K562 (cell line): Measurements from ENCODE around the gene AOC3. TPM values are rescaled to one million over a fixed set of nuclear protein-coding genes. Genes with fewer than 3 reads are reported as not detected.
"Not testable (repeated sequence)": the region's sequence is repeated elsewhere in the genome, so short reads cannot be mapped to it uniquely, and the experiment has no call there.

ENCODE experiments used
- ATAC-seq: fragments of 200-7000 bp; cut with Tn5 transposase; 3 replicates; pipeline ENCODE4 v1.9.1; 2020; ENCODE audit warnings: moderate library complexity
- BruUV-seq: library from RNA; stranded (reverse); fragments of 400-500 nt; replicated peaks from 2 replicates; lab custom pipeline; 2021; lab: Mats Ljungman, UMichigan
- CTCF ChIA-PET: fragments of 300-600 bp; formaldehyde crosslinking; extraction: SDS; loops from one replicate; lab custom pipeline; 2021; ENCODE audit warnings: low intra/inter-chr PET ratio; lab: Yijun Ruan, JAX
- POLR2A ChIA-PET: fragments of 300-600, 350-650 bp; sonication (Branson Sonifier 250); formaldehyde crosslinking; extraction: SDS; loops from one replicate; lab custom pipeline; 2021; ENCODE audit warnings: antibody characterized with exemption, inconsistent platforms; lab: Yijun Ruan, JAX
- DNase-seq, 4 experiments: peaks; one replicate each; pipeline versions ENCODE4 v3.0.0 to v3.0.0-alpha.2; 2011 to 2018; ENCODE audit warnings: low spot score in 3 of 4, mixed read lengths in 3 of 4; ENCODE audit errors: extremely low read depth in 1 of 4
- FAIRE-seq: peaks from 2 replicates; lab custom pipeline; 2011; peaks lifted over from hg19 to GRCh38; lab: Jason Lieb, UNC
- H2AFZ ChIP-seq: 2 replicates; pipeline ENCODE4 v1.6.0; 2011; ENCODE audit warnings: low read depth, low read length, control low read depth, inconsistent platforms
- H3K27ac ChIP-seq: fragments of 200-600 bp; 3 replicates; pipeline ENCODE4 v1.8.0; 2011; ENCODE audit warnings: low read depth, mild to moderate bottlenecking, control low read depth, inconsistent platforms, low read length, moderate library complexity, mixed read lengths; ENCODE audit errors: extremely low read depth
- H3K27me3 ChIP-seq, 2 experiments: fragments of 300-600 bp in 1 of 2; 2 replicates in 1 of 2; 3 replicates in 1 of 2; pipeline versions ENCODE4 v1.6.0 to v1.8.0; 2011; ENCODE audit warnings: inconsistent platforms in 2 of 2, low read length in 2 of 2, mild to moderate bottlenecking in 1 of 2, mixed read lengths in 1 of 2, moderate library complexity in 1 of 2; ENCODE audit not compliant: control insufficient read depth in 2 of 2, insufficient read depth in 2 of 2
- H3K36me3 ChIP-seq: fragments of 300-600 bp; 3 replicates; pipeline ENCODE4 v1.8.0; 2011; ENCODE audit warnings: mild to moderate bottlenecking, low read length, inconsistent platforms; ENCODE audit not compliant: control insufficient read depth, insufficient read depth
- H3K4me1 ChIP-seq, 2 experiments: fragments of 200-600 bp in 1 of 2; replicated peaks in 1 of 2; 2 replicates in 1 of 2; 3 replicates in 1 of 2; pipeline versions ENCODE4 v1.5.1 to v1.8.0; 2011; ENCODE audit warnings: inconsistent platforms in 2 of 2, low read length in 2 of 2, mild to moderate bottlenecking in 1 of 2, mixed read lengths in 1 of 2, moderate library complexity in 1 of 2; ENCODE audit not compliant: control insufficient read depth in 2 of 2, insufficient read depth in 2 of 2
- H3K4me2 ChIP-seq: 2 replicates; pipeline ENCODE4 v1.6.1; 2011; ENCODE audit warnings: low read length, control low read depth, inconsistent platforms, mixed read lengths; ENCODE audit not compliant: insufficient read depth
- H3K4me3 ChIP-seq: fragments of 200-600 bp; sonication (generic), shearing (Covaris generic); 2 replicates; pipeline ENCODE4 v1.5.1; 2016; ENCODE audit warnings: control low read depth, inconsistent platforms
- H3K79me2 ChIP-seq: fragments of 200-600 bp; 3 replicates; pipeline ENCODE4 v1.8.0; 2011; ENCODE audit warnings: low read length, inconsistent platforms; ENCODE audit not compliant: control insufficient read depth, insufficient read depth
- H3K9ac ChIP-seq, 2 experiments: 2 replicates each; pipeline versions ENCODE4 v1.6.0 to v1.6.1; 2011; ENCODE audit warnings: low read depth in 2 of 2, low read length in 2 of 2, control low read depth in 1 of 2, inconsistent platforms in 1 of 2, mild to moderate bottlenecking in 1 of 2, mixed read lengths in 1 of 2; ENCODE audit not compliant: insufficient read depth in 1 of 2
- H3K9me1 ChIP-seq: one replicate; pipeline ENCODE4 v1.6.0; 2011; ENCODE audit warnings: inconsistent platforms, mild to moderate bottlenecking, low read length, moderate library complexity; ENCODE audit not compliant: control insufficient read depth, insufficient read depth
- H3K9me3 ChIP-seq: replicated peaks from 2 replicates; pipeline ENCODE4 v1.5.1; 2011; ENCODE audit warnings: low read depth, low read length, inconsistent platforms; ENCODE audit not compliant: control insufficient read depth, insufficient read depth
- H4K20me1 ChIP-seq: replicated peaks from 2 replicates; pipeline ENCODE4 v1.6.1; 2011; ENCODE audit warnings: low read length, inconsistent platforms, mixed read lengths; ENCODE audit not compliant: control insufficient read depth, insufficient read depth
- ILK ChIP-seq: fragments of 450-650 bp; IDR thresholded peaks from 2 replicates; pipeline ENCODE4 v1.6.1; 2016; ENCODE audit warnings: missing genetic modification characterization, low read depth, mild to moderate bottlenecking, missing compliant biosample characterization, moderate library complexity, borderline replicate concordance
- MYNN ChIP-seq, 2 experiments: sonication (generic); formaldehyde crosslinking in 1 of 2; IDR thresholded peaks; 2 replicates each; pipeline versions ENCODE4 v1.5.0 to v1.6.1; 2016 to 2020; ENCODE audit warnings: antibody characterized with exemption in 1 of 2, missing genetic modification reagents in 1 of 2
- RBFOX2 ChIP-seq: fragments of 200-400 bp; formaldehyde crosslinking; IDR thresholded peaks from 2 replicates; pipeline ENCODE4 v1.6.1; 2017; ENCODE audit warnings: low read depth, mild to moderate bottlenecking, low read length, moderate library complexity
- ZNF274 ChIP-seq: IDR thresholded peaks from 2 replicates; pipeline ENCODE4 v1.6.1; 2011; ENCODE audit warnings: low read depth, mild to moderate bottlenecking, low read length, moderate library complexity, borderline replicate concordance
- WGBS: fragments of 100-300 bp; shearing (Covaris generic); methylation state at CpG from one replicate; pipeline ENCODE4 v1.1.6; 2016; ENCODE audit warnings: low coverage, mixed read lengths; ENCODE audit not compliant: insufficient coverage; ENCODE audit errors: missing lambda C conversion rate; 5-methylcytosine and 5-hydroxymethylcytosine counted together
- in situ Hi-C: fragments of 300-500 bp; cut with MboI; formaldehyde crosslinking; loops from 4 replicates; pipeline ENCODE4 v1.15.0; 2018; ENCODE audit warnings: inconsistent platforms, mixed read lengths
- intact Hi-C: fragments of 100-400 bp; cut with micrococcal nuclease; formaldehyde crosslinking; loops from 2 replicates; pipeline ENCODE4 v1.14.2; 2022
- polyA plus RNA-seq, 8 experiments: library from polyadenylated mRNA; depleted of rRNA in 4 of 8; stranded (reverse) in 5 of 8; unstranded in 3 of 8; fragments of >200 nt; fragmentation: Nextera tagmentation in 2 of 8; fragmentation: Illumina TruSeq in 1 of 8; extraction: Ambion mirVana in 2 of 8; extraction: Trizol in 1 of 8; gene quantifications; 2 replicates each; pipeline versions ENCODE4 v1.2.1 to v1.2.3, GENCODE V29; 2011 to 2014; ENCODE audit warnings: inconsistent platforms in 1 of 8, missing spikeins in 1 of 8
- total RNA-seq, 7 experiments: library from RNA; depleted of rRNA in 6 of 7; stranded (reverse); fragments of >200 nt in 6 of 7; fragmentation: Illumina TruSeq in 2 of 7; extraction: Trizol in 2 of 7; gene quantifications; 2 replicates each; pipeline versions ENCODE4 v1.2.1 to v1.2.3, GENCODE V29; 2011 to 2021; ENCODE audit warnings: low replicate concordance in 1 of 7
- TF ChIP-seq, protein P1 (sequence below): fragments of 450-650 bp; IDR thresholded peaks from 2 replicates; pipeline ENCODE4 v1.6.1; 2014; ENCODE audit warnings: low read depth, mild to moderate bottlenecking, moderate library complexity, borderline replicate concordance

AOC3 gene
- total and polyA plus RNA-seq, 9 of the 15 experiments (the other 6 are each of a cell fraction or from before 2014, with no cell fraction given), result 0.09 to 0.42 (median 0.22) TPM; not detected in 3

DNA sequence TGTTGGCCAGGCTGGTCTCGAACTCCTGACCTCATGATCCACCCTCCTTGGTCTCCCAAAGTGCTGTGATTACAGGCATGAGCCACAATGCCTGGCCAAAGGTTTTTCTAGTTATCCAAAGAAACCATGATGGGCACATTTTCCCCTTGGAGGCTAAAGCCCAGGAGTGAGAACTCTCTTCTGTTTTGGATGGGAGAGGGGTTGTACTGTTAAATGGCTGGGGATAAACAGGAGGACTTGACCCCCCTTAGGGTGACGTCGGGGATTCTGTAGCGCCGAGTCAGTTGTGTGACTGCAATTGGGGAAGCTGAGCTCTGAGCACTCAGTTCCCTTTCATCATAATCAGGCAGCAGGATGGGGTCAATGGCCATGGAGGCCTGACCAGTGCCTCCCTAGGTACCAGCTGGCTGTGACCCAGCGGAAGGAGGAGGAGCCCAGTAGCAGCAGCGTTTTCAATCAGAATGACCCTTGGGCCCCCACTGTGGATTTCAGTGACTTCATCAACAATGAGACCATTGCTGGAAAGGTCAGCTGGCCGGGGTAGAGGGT is 4.1 kb downstream of the AOC3 start:
- Histone ChIP-seq H3K4me2 (no peak overlapping the region), H3K9me1 (no peaks in the 10 kb centered on the region), H2AFZ (no peak overlapping the region), H3K4me3 (no peak overlapping the region), H3K36me3 (no peaks in the 10 kb centered on the region), H3K4me1 (peaks cover 0 to 3% of the 10 kb centered on the region in 2 experiments; a peak in 1 of 5 replicates), H3K27me3 (0 out of 5 replicates have a peak, but pooled peaks cover 0 to 9% of the 10 kb centered on the region in 2 experiments), H4K20me1 (no peaks in the 10 kb centered on the region), H3K27ac (no peak overlapping the region), H3K79me2 (no peaks in the 10 kb centered on the region), H3K9ac (no peak overlapping the region), H3K9me3 (no peaks in the 10 kb centered on the region)
- in situ Hi-C loops, result no loop called here
- no TSS peak for BruUV-seq
- FAIRE-seq, result no peak
- DNase-seq, result no peak
- intact Hi-C loops, result no loop called here
- ATAC-seq, result no peak
- 28% methylated on average over 8 of the region's 8 CpGs for WGBS
- ChIA-PET POLR2A (interaction anchor here (1.3 to 1.4 kb wide), 2 partner anchors 9 to 11 kb away, joined by 5 to 6 read pairs; no protein-coding TSS in a partner anchor), CTCF (no interaction called here)
- TF ChIP-seq MYNN (IDR thresholded peaks at IDR 0.05) (no peak), MYNN (CRISPR knock-in tag; IDR thresholded peaks at IDR 0.05) (no peak), ILK (tag) (no peak), RBFOX2 (no peak), ZNF274 (no peak)
- TF ChIP-seq, protein P1, sequence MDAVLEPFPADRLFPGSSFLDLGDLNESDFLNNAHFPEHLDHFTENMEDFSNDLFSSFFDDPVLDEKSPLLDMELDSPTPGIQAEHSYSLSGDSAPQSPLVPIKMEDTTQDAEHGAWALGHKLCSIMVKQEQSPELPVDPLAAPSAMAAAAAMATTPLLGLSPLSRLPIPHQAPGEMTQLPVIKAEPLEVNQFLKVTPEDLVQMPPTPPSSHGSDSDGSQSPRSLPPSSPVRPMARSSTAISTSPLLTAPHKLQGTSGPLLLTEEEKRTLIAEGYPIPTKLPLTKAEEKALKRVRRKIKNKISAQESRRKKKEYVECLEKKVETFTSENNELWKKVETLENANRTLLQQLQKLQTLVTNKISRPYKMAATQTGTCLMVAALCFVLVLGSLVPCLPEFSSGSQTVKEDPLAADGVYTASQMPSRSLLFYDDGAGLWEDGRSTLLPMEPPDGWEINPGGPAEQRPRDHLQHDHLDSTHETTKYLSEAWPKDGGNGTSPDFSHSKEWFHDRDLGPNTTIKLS, result no peak

DNA sequence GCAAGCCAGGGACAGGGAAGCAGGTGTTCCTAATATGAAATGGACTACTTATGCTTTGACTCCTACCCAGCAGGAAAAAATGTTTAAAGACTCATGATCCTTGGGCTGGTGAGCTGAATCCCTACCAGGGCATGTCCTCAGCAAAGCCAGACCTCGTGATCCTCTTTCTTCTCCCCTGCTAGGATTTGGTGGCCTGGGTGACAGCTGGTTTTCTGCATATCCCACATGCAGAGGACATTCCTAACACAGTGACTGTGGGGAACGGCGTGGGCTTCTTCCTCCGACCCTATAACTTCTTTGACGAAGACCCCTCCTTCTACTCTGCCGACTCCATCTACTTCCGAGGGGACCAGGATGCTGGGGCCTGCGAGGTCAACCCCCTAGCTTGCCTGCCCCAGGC is 5.1 kb downstream of the AOC3 start:
- H3K9ac ChIP-seq, H3K4me1 ChIP-seq, CTCF ChIA-PET, DNase-seq, BruUV-seq, H3K27me3 ChIP-seq, intact Hi-C loops, H3K4me3 ChIP-seq, ATAC-seq, in situ Hi-C loops, H3K9me1 ChIP-seq, H3K4me2 ChIP-seq, H3K9me3 ChIP-seq, H2AFZ ChIP-seq, H3K36me3 ChIP-seq, FAIRE-seq, H4K20me1 ChIP-seq, H3K27ac ChIP-seq, H3K79me2 ChIP-seq: not testable (repeated sequence)
- POLR2A ChIA-PET, result interaction anchor here (0.6 to 1.3 kb wide), 3 partner anchors 10 to 25 kb away, joined by 3 to 5 read pairs (median 3); no protein-coding TSS in a partner anchor
- WGBS, result 28% methylated on average over 5 of the region's 8 CpGs

DNA sequence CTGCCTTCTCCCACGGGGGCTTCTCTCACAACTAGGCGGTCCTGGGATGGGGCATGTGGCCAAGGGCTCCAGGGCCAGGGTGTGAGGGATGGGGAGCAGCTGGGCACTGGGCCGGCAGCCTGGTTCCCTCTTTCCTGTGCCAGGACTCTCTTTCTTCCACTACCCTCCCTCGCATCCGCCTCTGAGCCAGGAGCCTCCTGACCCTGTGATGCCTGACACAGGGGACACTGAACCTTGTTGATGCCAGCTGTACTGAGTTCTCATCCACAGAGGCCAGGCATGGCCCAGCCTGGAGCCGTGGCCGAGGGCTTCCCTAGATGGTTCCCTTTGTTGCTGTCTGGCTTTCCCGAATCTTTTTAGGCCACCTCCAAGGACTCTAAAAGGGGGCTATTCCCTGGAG is 5.5 kb downstream of the AOC3 start:
- H3K9me1 ChIP-seq, H2AFZ ChIP-seq, CTCF ChIA-PET, H3K4me2 ChIP-seq, H3K4me3 ChIP-seq, H3K4me1 ChIP-seq, H3K36me3 ChIP-seq, BruUV-seq, H4K20me1 ChIP-seq, H3K27me3 ChIP-seq, FAIRE-seq, in situ Hi-C loops, ATAC-seq, H3K9me3 ChIP-seq, intact Hi-C loops, H3K9ac ChIP-seq, H3K79me2 ChIP-seq, H3K27ac ChIP-seq, DNase-seq: not testable (repeated sequence)
- POLR2A ChIA-PET, result interaction anchor here (0.6 kb wide), 2 partner anchors 11 to 13 kb away, joined by 3 read pairs; no protein-coding TSS in a partner anchor
- WGBS, result 11% methylated on average over 5 of the region's 8 CpGs
